HFFc6 (cell line): ENCODE results near the gene GRIK1. TPM values are rescaled to one million over a fixed set of nuclear protein-coding genes. Genes with fewer than 3 reads are reported as not detected.

Experiments used
- DNase-seq: peaks from one replicate; pipeline ENCODE4 v3.0.0-alpha.2; 2018
- H3K27ac Mint-ChIP-seq: 2 replicates; pipeline ENCODE4 v1.8.0; 2020; ENCODE audit warnings: mild to moderate bottlenecking, mixed read lengths
- H3K27me3 Mint-ChIP-seq: 2 replicates; pipeline ENCODE4 v1.8.0; 2021; ENCODE audit warnings: mild to moderate bottlenecking, moderate library complexity, mixed read lengths; ENCODE audit not compliant: insufficient read depth
- H3K36me3 Mint-ChIP-seq: 2 replicates; pipeline ENCODE4 v1.8.0; 2021; ENCODE audit warnings: low read depth, mixed read lengths
- H3K4me1 Mint-ChIP-seq: 2 replicates; pipeline ENCODE4 v1.8.0; 2020; ENCODE audit warnings: low read depth, mixed read lengths
- H3K4me3 Mint-ChIP-seq: 2 replicates; pipeline ENCODE4 v1.8.0; 2020; ENCODE audit warnings: mild to moderate bottlenecking, moderate library complexity, mixed read lengths
- H3K9me3 Mint-ChIP-seq: 2 replicates; pipeline ENCODE4 v1.8.0; 2020; ENCODE audit warnings: mild to moderate bottlenecking, mixed read lengths
- total RNA-seq, 6 experiments: library from RNA; stranded (reverse); fragmentation: NEBNext Ultra II Directional; extraction: Animal tissue kit (Norgen Biotek cat#: 25700); gene quantifications; 2 replicates in 1 of 6; 3 replicates in 5 of 6; pipeline ENCODE4 v1.2.3, GENCODE V29; 2021
- TF ChIP-seq, protein P1 (sequence below): fragments of 200-600 bp; sonication (generic); IDR thresholded peaks from 2 replicates; pipeline ENCODE4 v1.5.0; 2021; ENCODE audit warnings: antibody characterized with exemption, mild to moderate bottlenecking

The GRIK1 gene
- total RNA-seq, 6 experiments from 2014 or later = not detected

DNA sequence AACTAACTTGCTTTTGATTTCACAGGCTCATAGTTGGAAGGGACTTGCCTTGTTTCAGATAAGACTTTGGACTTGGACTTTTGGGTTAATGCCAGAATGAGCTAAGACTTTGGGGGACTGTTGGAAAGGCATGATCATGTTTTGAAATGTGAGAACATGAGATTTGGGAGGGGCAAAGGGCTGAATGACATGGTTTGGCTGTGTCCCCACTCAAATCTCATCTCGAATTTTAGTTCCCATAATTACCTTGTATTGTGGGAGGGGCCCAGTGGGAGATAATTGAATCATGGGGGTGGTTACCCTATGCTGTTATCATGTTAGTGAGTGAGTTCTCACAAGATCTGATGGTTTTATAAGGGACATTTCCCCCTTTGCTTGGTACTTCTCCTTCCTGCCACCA lies 222.1 kb downstream of the GRIK1 start:
- TF ChIP-seq, protein P1, sequence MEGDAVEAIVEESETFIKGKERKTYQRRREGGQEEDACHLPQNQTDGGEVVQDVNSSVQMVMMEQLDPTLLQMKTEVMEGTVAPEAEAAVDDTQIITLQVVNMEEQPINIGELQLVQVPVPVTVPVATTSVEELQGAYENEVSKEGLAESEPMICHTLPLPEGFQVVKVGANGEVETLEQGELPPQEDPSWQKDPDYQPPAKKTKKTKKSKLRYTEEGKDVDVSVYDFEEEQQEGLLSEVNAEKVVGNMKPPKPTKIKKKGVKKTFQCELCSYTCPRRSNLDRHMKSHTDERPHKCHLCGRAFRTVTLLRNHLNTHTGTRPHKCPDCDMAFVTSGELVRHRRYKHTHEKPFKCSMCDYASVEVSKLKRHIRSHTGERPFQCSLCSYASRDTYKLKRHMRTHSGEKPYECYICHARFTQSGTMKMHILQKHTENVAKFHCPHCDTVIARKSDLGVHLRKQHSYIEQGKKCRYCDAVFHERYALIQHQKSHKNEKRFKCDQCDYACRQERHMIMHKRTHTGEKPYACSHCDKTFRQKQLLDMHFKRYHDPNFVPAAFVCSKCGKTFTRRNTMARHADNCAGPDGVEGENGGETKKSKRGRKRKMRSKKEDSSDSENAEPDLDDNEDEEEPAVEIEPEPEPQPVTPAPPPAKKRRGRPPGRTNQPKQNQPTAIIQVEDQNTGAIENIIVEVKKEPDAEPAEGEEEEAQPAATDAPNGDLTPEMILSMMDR = no peak
- Mint-ChIP-seq H3K27ac (no peak overlapping the region), H3K27me3 (peaks cover 2% of the 10 kb centered on the region; the same call in 1 of the 2 replicates), H3K36me3 (no peaks in the 10 kb centered on the region), H3K9me3 (peaks cover 34% of the 10 kb centered on the region), H3K4me1 (no peaks in the 10 kb centered on the region), H3K4me3 (no peak overlapping the region)
- DNase-seq = no peak

DNA sequence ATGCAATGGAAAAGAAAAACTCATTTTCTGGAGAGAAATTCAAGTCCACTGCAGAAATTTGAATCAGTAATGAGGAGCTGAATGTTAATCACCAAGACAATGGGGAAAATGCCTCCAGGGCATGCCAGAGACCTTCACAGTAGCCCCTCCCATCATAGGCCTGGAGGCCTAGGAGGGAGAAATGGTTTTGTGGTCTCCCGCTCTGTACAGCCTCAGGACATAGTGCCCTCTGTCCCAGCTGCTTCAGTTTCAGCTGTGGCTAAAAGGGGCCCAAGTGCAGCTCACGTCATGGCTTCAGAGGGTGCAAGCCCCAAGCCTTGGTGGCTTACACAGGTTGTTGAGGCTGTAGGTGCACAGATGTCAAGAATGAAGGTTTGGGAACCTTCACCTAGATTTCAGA lies 223.0 kb downstream of the GRIK1 start:
- H3K36me3 Mint-ChIP-seq = no peaks in the 10 kb centered on the region
- H3K4me3 Mint-ChIP-seq = no peak overlapping the region
- H3K27ac Mint-ChIP-seq = no peak overlapping the region
- H3K27me3 Mint-ChIP-seq = peaks cover 2% of the 10 kb centered on the region; the same call in 1 of the 2 replicates
- TF ChIP-seq, protein P1 = no peak
- H3K9me3 Mint-ChIP-seq = peaks cover 32% of the 10 kb centered on the region
- no peak for DNase-seq
- H3K4me1 Mint-ChIP-seq = no peaks in the 10 kb centered on the region

DNA sequence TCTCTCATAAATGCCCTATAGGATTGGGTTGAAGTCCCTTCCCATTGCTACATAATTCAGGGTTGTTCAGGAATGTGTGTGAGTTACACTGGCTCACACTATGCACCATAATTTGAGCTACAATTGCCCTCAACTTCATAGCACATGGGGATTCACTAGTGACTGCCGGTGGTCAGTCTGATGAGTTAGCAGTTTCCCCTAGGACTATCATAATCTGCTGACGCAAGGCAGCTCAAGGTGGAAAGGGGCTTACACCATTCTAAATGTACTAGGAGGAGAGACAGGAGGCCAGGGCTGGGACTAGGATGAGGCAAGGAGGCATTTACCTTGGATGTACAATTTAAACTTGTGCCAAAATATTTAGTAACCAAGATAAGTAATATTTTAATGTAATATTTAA lies 224.7 kb downstream of the GRIK1 start:
- Mint-ChIP-seq H3K4me3 (no peak overlapping the region), H3K27me3 (no peaks in the 10 kb centered on the region), H3K4me1 (no peaks in the 10 kb centered on the region), H3K9me3 (peaks cover 17% of the 10 kb centered on the region), H3K36me3 (no peaks in the 10 kb centered on the region), H3K27ac (no peak overlapping the region)
- TF ChIP-seq, protein P1 = no peak
- no peak for DNase-seq

DNA sequence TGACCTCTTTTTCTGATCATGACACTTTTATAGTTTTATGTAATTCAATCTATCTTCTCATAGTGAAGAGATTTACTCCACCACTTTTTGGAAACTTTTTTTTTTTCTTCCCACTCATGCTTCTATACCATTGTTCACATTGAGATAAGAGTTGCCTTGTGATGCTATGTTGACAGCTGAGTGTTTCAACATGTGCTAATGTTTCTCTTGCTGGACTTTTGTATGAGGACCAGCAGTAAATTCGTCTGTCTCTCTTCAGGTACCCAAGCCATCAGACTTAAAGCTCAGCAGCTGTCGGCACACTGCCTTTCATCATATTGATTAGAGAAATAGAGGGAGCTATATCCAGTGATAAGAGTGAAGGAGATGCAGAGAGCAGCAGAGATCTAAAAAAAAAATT lies 227.0 kb downstream of the GRIK1 start:
- Mint-ChIP-seq H3K4me3 (no peak overlapping the region), H3K27me3 (no peaks in the 10 kb centered on the region), H3K36me3 (no peaks in the 10 kb centered on the region), H3K27ac (no peak overlapping the region), H3K4me1 (no peaks in the 10 kb centered on the region), H3K9me3 (peaks cover 17% of the 10 kb centered on the region)
- no peak for DNase-seq
- TF ChIP-seq, protein P1 = no peak

DNA sequence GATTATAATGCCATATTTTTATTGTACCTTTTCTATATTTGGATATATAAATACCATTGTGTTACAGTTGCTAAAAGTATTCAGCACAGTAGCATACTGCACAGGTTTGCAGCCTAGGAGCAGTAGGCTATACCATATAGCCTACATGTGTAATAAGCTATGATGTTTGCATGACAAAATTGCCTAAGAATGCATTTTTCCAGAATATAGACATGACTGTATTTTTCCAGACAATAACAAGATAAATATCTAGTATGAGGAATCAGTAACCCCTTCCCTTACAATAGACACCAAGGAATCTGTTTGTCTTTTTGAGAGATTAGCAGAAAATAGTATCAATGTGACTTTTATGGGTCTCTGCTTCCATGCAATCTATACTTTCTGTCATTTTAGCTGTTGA lies 228.6 kb downstream of the GRIK1 start:
- H3K9me3 Mint-ChIP-seq = peaks cover 13% of the 10 kb centered on the region
- no peaks in the 10 kb centered on the region for H3K4me1 Mint-ChIP-seq
- TF ChIP-seq, protein P1 = no peak
- no peak overlapping the region for H3K27ac Mint-ChIP-seq
- H3K4me3 Mint-ChIP-seq = no peak overlapping the region
- no peaks in the 10 kb centered on the region for H3K27me3 Mint-ChIP-seq
- DNase-seq = no peak
- H3K36me3 Mint-ChIP-seq = no peaks in the 10 kb centered on the region

DNA sequence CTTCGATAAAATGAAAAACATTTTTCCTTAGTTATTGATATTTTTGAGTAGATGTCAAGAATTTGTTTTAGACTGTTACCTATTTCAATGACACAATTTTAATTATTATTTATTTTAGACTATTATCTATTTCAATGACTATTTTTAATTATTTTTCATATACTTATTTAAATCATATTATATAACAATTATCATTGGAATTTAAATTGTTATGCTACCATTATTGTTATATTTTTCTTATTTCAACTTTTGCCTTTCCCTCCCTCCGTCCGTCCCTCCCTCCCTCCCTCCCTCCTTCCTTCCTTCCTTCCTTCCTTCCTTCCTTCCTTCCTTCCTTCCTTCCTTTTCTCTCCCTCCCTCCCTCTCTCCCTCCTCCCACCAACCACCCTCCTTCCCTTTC lies 229.3 kb downstream of the GRIK1 start:
- Mint-ChIP-seq H3K27me3 (no peaks in the 10 kb centered on the region), H3K4me1 (no peaks in the 10 kb centered on the region), H3K36me3 (no peaks in the 10 kb centered on the region), H3K9me3 (peaks cover 10% of the 10 kb centered on the region), H3K4me3 (no peak overlapping the region), H3K27ac (no peak overlapping the region)
- no peak for DNase-seq
- TF ChIP-seq, protein P1 = no peak
